OCI-LY3 (cell line): ENCODE measurements around the gene RAMP2.

Experiments used
- EZH2phosphoT487 ChIP-seq: fragments of 200-600 bp; shearing (Covaris generic); IDR thresholded peaks from 2 replicates; pipeline ENCODE4 v1.6.1; 2018; ENCODE audit warnings: antibody characterized with exemption, mixed run types, low read depth
- TF ChIP-seq, protein P1 (sequence below): fragments of 200-600, 300-600 bp; sonication (generic); IDR thresholded peaks from 2 replicates; pipeline ENCODE4 v1.5.1; 2014; ENCODE audit warnings: antibody characterized with exemption, low read length, low read depth

DNA sequence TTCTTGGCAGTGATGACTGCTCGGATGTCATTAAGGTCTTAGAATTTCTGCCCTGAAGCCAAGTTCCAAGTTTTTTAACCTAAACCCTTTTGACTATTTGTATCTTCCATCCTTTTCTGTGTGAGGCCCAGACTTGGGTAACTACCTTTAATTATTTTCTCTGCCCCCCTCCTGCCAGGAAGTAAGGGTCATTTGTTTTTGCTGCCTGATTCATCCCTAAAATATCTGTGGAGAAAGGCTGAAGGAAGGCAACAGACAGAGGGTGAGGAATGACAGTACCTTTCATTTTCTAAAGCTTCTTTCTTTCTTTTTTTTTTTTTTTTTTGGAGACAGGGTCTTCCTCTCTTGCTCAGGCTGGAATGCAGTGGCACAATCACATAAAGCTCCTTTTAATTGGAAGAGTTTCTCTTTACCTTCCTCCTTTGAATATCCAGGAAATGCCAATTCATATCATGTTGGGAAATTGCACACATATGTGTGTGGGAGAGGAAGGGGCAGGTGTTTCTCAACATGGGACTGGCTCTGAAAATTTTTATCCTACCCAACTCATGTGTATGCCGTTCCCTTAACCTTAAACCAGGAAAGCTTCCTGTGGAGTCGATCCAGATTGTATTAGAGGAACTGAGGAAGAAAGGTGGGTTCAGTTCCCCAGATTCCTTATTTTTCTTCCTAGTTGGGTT is 13.2 kb downstream of the RAMP2 start:
- TF ChIP-seq, protein P1, sequence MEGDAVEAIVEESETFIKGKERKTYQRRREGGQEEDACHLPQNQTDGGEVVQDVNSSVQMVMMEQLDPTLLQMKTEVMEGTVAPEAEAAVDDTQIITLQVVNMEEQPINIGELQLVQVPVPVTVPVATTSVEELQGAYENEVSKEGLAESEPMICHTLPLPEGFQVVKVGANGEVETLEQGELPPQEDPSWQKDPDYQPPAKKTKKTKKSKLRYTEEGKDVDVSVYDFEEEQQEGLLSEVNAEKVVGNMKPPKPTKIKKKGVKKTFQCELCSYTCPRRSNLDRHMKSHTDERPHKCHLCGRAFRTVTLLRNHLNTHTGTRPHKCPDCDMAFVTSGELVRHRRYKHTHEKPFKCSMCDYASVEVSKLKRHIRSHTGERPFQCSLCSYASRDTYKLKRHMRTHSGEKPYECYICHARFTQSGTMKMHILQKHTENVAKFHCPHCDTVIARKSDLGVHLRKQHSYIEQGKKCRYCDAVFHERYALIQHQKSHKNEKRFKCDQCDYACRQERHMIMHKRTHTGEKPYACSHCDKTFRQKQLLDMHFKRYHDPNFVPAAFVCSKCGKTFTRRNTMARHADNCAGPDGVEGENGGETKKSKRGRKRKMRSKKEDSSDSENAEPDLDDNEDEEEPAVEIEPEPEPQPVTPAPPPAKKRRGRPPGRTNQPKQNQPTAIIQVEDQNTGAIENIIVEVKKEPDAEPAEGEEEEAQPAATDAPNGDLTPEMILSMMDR = no peak
- TF ChIP-seq EZH2phosphoT487 = no peak
